Muscle of leg (tissue), 11 donors: ENCODE results near the gene TEC. TPM values are rescaled to one million over a fixed set of nuclear protein-coding genes. Genes with fewer than 3 reads are reported as not detected.
"Not testable (repeated sequence)": the region's sequence is repeated elsewhere in the genome, so short reads cannot be mapped to it uniquely, and the experiment has no call there.

ENCODE experiments used
- DNase-seq: peaks from one replicate; pipeline ENCODE4 v3.0.0; 2013
- H3K27ac ChIP-seq: one replicate; pipeline ENCODE4 v1.5.1; 2013; ENCODE audit warnings: mild to moderate bottlenecking, low read length, control low read depth
- H3K27me3 ChIP-seq: one replicate; pipeline ENCODE4 v1.6.1; 2013; ENCODE audit warnings: low read length; ENCODE audit not compliant: control insufficient read depth, insufficient read depth
- H3K36me3 ChIP-seq: one replicate; pipeline ENCODE4 v1.6.1; 2013; ENCODE audit warnings: low read length; ENCODE audit not compliant: control insufficient read depth, insufficient read depth
- H3K4me1 ChIP-seq: one replicate; pipeline ENCODE4 v1.6.1; 2013; ENCODE audit warnings: low read length; ENCODE audit not compliant: control insufficient read depth, insufficient read depth
- H3K4me3 ChIP-seq: one replicate; pipeline ENCODE4 v1.5.1; 2013; ENCODE audit warnings: low read length, control low read depth
- H3K9me3 ChIP-seq: replicated peaks from 2 replicates; pipeline ENCODE4 v1.6.1; 2013; ENCODE audit warnings: low read depth, low read length; ENCODE audit not compliant: control insufficient read depth
- WGBS: methylation state at CpG from one replicate; pipeline ENCODE4 v1.1.5; 2013; ENCODE audit warnings: missing lambda C conversion rate; ENCODE audit not compliant: insufficient coverage; 5-methylcytosine and 5-hydroxymethylcytosine counted together
- polyA plus RNA-seq, 8 donors: library from polyadenylated mRNA; unstranded; fragments of 120-200 nt; gene quantifications; one replicate each; pipeline versions ENCODE4 v1.2.1 to v1.2.3, GENCODE V29; 2013; ENCODE audit warnings: inconsistent platforms in 1 of 8, low replicate concordance in 1 of 8; ENCODE audit not compliant: insufficient read length in 8 of 8, insufficient read depth in 1 of 8
- total RNA-seq: library from RNA; stranded (reverse); fragments of 120-200 nt; gene quantifications from one replicate; pipeline ENCODE4 v1.2.4, GENCODE V29; 2013

The TEC gene
- total and polyA plus RNA-seq, 9 donors = 0.23 to 1.3 (median 0.57) TPM

DNA sequence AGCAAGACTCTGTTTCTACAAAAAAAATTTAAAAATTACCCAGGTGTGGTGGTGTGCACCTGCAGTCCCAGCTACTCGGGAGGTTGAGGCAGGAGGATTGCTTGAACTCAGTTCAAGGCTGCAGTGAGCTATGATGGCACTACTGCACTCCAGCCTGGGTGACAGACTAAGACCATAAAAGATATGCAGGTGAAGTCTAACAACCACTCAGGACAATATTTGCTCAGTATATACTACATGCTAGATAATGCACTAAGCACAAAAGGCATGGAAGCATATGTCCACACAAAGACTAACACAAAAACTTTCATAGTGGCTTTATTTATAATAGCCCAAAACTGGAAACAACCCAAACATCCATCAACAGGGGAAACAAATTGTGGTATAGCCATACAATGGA lies 77.9 kb downstream of the TEC start:
- no peaks in the 10 kb centered on the region for H3K4me1 ChIP-seq
- no peak overlapping the region for H3K4me3 ChIP-seq
- no CpG with 5 or more reads among the region's 1 CpG for WGBS
- DNase-seq = no peak
- no peaks in the 10 kb centered on the region for H3K36me3 ChIP-seq
- H3K27me3 ChIP-seq = no peaks in the 10 kb centered on the region
- H3K9me3 ChIP-seq = no peaks in the 10 kb centered on the region
- no peak overlapping the region for H3K27ac ChIP-seq

GRCh38 chr4:48190839-48191238 lies 78.8 kb downstream of the TEC start:
- Histone ChIP-seq H3K27ac (no peak overlapping the region), H3K9me3 (no peaks in the 10 kb centered on the region), H3K4me1 (no peaks in the 10 kb centered on the region), H3K27me3 (no peaks in the 10 kb centered on the region), H3K36me3 (no peaks in the 10 kb centered on the region), H3K4me3 (no peak overlapping the region)
- DNase-seq = no peak

DNA sequence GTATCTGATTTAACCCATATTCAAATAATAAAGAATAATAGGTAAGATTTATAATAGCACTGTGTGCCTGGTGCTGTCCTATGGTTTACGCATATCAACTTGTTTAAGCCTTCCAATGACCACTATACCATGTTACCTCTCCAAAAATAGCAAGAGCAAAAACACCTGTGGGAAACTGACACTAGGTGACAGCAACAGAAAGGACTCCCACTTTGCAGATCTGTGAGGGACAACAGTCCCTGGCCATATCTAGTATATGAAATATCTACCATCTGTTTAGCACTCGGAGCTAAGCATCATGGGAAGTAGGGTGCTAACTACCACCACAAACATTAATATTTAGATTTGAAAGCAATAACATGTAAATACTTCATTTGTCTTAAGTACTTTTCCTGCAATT lies 79.9 kb downstream of the TEC start:
- WGBS = no CpG with 5 or more reads among the region's 2 CpGs
- Histone ChIP-seq H3K36me3 (no peaks in the 10 kb centered on the region), H3K27ac (no peak overlapping the region), H3K9me3 (no peaks in the 10 kb centered on the region), H3K4me3 (no peak overlapping the region), H3K27me3 (no peaks in the 10 kb centered on the region), H3K4me1 (no peaks in the 10 kb centered on the region)
- no peak for DNase-seq

DNA sequence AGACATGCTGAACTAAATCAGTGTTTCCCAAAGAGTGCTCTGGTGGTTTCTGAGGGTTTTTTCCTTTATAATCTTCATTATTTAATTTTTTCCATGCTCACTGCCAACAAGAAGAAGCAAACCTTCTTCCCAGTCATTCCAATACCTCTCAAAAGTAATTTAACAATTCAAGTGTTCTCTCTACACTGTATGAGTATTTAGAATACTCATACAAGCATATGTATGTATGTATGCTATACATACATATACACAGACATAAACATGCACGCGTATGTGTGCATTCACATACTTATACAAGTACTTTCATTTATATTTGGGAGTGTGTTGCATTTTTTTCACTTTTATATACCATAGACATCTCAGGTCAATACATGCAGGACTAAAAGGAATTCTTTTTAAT lies 81.2 kb downstream of the TEC start:
- no CpG with 5 or more reads among the region's 2 CpGs for WGBS
- Histone ChIP-seq H3K4me3 (no peak overlapping the region), H3K9me3 (no peaks in the 10 kb centered on the region), H3K27me3 (no peaks in the 10 kb centered on the region), H3K27ac (no peak overlapping the region), H3K4me1 (no peaks in the 10 kb centered on the region), H3K36me3 (no peaks in the 10 kb centered on the region)
- peak; percentile 8 for DNase-seq

DNA sequence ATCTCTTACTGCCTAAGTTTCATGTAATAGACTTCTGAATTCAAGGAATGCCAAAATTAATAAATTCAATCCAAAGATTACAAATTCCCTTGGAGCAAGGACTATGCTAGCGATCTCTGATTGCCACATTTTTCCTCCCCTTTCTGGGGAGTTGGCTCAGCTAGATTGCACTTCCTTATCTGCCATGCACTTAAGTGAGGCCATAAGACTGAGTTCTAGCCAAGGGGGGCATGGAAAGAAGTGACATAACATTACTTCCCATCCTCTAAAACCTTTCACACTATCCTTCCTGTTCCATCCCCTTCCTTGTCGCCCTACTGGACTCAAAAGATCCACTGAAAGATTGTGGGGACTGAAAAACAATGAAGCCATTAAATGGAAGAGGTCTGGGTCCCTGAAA lies 81.8 kb downstream of the TEC start:
- Histone ChIP-seq H3K4me3 (no peak overlapping the region), H3K27me3 (no peaks in the 10 kb centered on the region), H3K9me3 (no peaks in the 10 kb centered on the region), H3K4me1 (no peaks in the 10 kb centered on the region), H3K27ac (no peak overlapping the region), H3K36me3 (no peaks in the 10 kb centered on the region)
- peak; percentile 34 for DNase-seq
- no CpG with 5 or more reads among the region's 2 CpGs for WGBS

- H3K27me3 ChIP-seq, H3K4me1 ChIP-seq: not testable (repeated sequence)
Observed at GRCh38 chr4:48187066-48187465, 82.6 kb downstream of the TEC start.

GRCh38 chr4:48186394-48186793 lies 83.2 kb downstream of the TEC start:
- not testable (repeated sequence) for H3K9me3 ChIP-seq, H3K4me3 ChIP-seq, H3K36me3 ChIP-seq, DNase-seq, H3K27ac ChIP-seq, H3K27me3 ChIP-seq, H3K4me1 ChIP-seq
- 98% methylated on average over 18 of the region's 33 CpGs for WGBS

More at GRCh38 chr4:48187066-48187465, 82.6 kb downstream of the TEC start:
- not testable (repeated sequence) for H3K27ac ChIP-seq, DNase-seq, H3K4me3 ChIP-seq, H3K36me3 ChIP-seq, H3K9me3 ChIP-seq
- WGBS = no CpG with 5 or more reads among the region's 5 CpGs

- no peak for DNase-seq
- H3K4me3 ChIP-seq = no peak overlapping the region
- no peaks in the 10 kb centered on the region for H3K4me1 ChIP-seq
- H3K36me3 ChIP-seq = no peaks in the 10 kb centered on the region
- no peaks in the 10 kb centered on the region for H3K27me3 ChIP-seq
- no peak overlapping the region for H3K27ac ChIP-seq
- WGBS = no CpG with 5 or more reads among the region's 3 CpGs
- H3K9me3 ChIP-seq = no peaks in the 10 kb centered on the region
Observed at GRCh38 chr4:48184882-48185281, 84.8 kb downstream of the TEC start.

DNA sequence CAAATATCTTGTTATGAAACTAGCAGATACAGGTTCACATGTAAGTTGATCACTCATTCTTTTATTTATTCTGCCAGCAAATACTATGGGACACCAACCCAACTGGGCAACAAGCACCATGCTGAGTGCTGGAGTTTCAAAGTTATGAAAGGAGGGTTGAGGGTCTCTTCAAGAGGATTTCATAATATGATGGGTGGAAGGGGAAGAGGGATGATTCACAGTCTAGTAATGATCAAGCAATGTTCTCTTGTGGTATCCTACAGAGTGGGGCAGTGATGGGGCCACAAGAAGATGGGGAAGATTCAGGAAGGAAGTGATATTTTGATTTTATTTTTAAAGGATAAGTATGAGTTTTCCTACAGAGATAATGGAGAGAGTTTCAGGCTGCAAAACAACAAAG lies 89.4 kb downstream of the TEC start:
- H3K4me1 ChIP-seq = no peaks in the 10 kb centered on the region
- no peaks in the 10 kb centered on the region for H3K36me3 ChIP-seq
- H3K27me3 ChIP-seq = no peaks in the 10 kb centered on the region
- no peak overlapping the region for H3K4me3 ChIP-seq
- no peak for DNase-seq
- H3K27ac ChIP-seq = no peak overlapping the region
- H3K9me3 ChIP-seq = no peaks in the 10 kb centered on the region

- Histone ChIP-seq H3K27me3 (no peaks in the 10 kb centered on the region), H3K36me3 (no peaks in the 10 kb centered on the region), H3K4me3 (no peak overlapping the region), H3K4me1 (no peaks in the 10 kb centered on the region), H3K27ac (no peak overlapping the region), H3K9me3 (no peaks in the 10 kb centered on the region)
- no peak for DNase-seq
- WGBS = 55% methylated on average over 3 of the region's 4 CpGs
Observed at GRCh38 chr4:48178931-48179330, 90.7 kb downstream of the TEC start.

DNA sequence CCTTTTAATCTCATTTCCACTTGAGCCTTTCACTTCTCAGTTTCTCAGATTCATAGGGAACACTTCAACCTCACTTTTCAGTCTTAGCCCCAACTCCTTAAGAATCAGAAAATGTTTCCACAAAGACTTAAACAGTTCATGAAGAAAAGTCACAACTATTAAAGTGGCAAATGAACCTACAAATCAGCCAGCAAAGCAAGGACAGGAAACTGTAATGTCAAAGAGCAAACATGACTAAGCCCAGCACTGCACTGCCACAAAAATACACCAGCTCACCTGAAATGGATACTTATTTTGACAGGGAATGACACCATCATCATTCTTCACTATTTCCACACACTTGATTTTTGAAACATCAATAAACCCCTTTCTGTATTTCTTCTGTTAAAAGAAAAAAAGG lies 93.8 kb downstream of the TEC start:
- no peaks in the 10 kb centered on the region for H3K27me3 ChIP-seq
- DNase-seq = no peak
- H3K4me1 ChIP-seq = no peaks in the 10 kb centered on the region
- no peaks in the 10 kb centered on the region for H3K36me3 ChIP-seq
- no peaks in the 10 kb centered on the region for H3K9me3 ChIP-seq
- H3K4me3 ChIP-seq = no peak overlapping the region
- H3K27ac ChIP-seq = no peak overlapping the region
